CD4-positive, alpha-beta T cell treated with Interferon gamma for 1 hour (primary cell): Measurements from ENCODE around the gene GNA12.
"Not testable (repeated sequence)": the region's sequence is repeated elsewhere in the genome, so short reads cannot be mapped to it uniquely, and the experiment has no call there.

Source experiments
- DNase-seq: peaks from one replicate; pipeline ENCODE4 v3.0.0-alpha.2; 2020

GNA12 gene

GRCh38 chr7:2775376-2775775, 68.7 kb downstream of the GNA12 start:
- no peak for DNase-seq

GRCh38 chr7:2774935-2775334, 69.2 kb downstream of the GNA12 start:
- no peak for DNase-seq

- no peak for DNase-seq
These were observed 69.8 kb downstream of the GNA12 start for GRCh38 chr7:2774280-2774679.

- DNase-seq = no peak
These were observed 70.5 kb downstream of the GNA12 start for GRCh38 chr7:2773608-2774007.

- no peak for DNase-seq
These were observed 72.8 kb downstream of the GNA12 start for GRCh38 chr7:2771274-2771731.

GRCh38 chr7:2764621-2765020, 79.5 kb downstream of the GNA12 start:
- DNase-seq = no peak

- no peak for DNase-seq
These were observed 80.5 kb downstream of the GNA12 start for GRCh38 chr7:2763597-2763996.

- no peak for DNase-seq
These were observed 82.2 kb downstream of the GNA12 start for GRCh38 chr7:2761801-2762497.

GRCh38 chr7:2761131-2761624, 82.9 kb downstream of the GNA12 start:
- no peak for DNase-seq

GRCh38 chr7:2760098-2760889, 83.8 kb downstream of the GNA12 start:
- peak; percentile 29 for DNase-seq

GRCh38 chr7:2759736-2760097, 84.4 kb downstream of the GNA12 start:
- DNase-seq = no peak

- no peak for DNase-seq
These were observed 85.2 kb downstream of the GNA12 start for GRCh38 chr7:2758673-2759616.

GRCh38 chr7:2757904-2758672, 86.0 kb downstream of the GNA12 start:
- DNase-seq = peak; percentile 64

- no peak for DNase-seq
These were observed 86.7 kb downstream of the GNA12 start for GRCh38 chr7:2757361-2757903.

GRCh38 chr7:2755531-2755930, 88.6 kb downstream of the GNA12 start:
- no peak for DNase-seq

- DNase-seq = no peak
These were observed 89.2 kb downstream of the GNA12 start for GRCh38 chr7:2754912-2755311.

- no peak for DNase-seq
These were observed 90.0 kb downstream of the GNA12 start for GRCh38 chr7:2754086-2754485.

GRCh38 chr7:2753148-2753547, 91.0 kb downstream of the GNA12 start:
- no peak for DNase-seq

- no peak for DNase-seq
These were observed 93.0 kb downstream of the GNA12 start for GRCh38 chr7:2751086-2751485.

GRCh38 chr7:2750004-2750407, 94.1 kb downstream of the GNA12 start:
- no peak for DNase-seq

GRCh38 chr7:2748684-2749083, 95.4 kb downstream of the GNA12 start:
- DNase-seq = not testable (repeated sequence)
